ENCODE results near the gene ITGA7.

DNA sequence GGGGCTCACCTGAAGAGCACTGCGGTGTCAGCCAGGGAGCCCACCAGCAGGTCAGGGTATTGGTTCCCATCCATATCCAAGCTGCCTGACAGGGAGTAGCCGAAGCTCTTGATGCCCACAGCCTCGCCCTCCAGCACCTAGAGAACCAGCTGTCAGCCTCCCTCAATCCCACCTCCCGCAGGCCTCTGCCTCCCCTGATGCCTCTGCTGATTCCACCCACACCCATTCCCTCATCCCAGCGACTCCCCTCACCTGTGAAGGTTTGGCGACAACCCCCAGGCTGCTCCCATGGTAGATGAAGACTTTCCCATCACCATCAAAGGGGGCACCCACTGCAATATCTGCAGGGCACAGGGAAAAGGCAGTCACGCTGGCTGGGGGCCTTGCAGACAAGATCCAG lies 10.0 kb downstream of the ITGA7 start:
- TF ChIP-seq CTCF (conservative IDR thresholded peaks at IDR 0.05) = no peak
- no peak for TF ChIP-seq ZFX (IDR thresholded peaks at IDR 0.05)
